ENCODE measurements around the gene ZBTB4.

The ZBTB4 gene

DNA sequence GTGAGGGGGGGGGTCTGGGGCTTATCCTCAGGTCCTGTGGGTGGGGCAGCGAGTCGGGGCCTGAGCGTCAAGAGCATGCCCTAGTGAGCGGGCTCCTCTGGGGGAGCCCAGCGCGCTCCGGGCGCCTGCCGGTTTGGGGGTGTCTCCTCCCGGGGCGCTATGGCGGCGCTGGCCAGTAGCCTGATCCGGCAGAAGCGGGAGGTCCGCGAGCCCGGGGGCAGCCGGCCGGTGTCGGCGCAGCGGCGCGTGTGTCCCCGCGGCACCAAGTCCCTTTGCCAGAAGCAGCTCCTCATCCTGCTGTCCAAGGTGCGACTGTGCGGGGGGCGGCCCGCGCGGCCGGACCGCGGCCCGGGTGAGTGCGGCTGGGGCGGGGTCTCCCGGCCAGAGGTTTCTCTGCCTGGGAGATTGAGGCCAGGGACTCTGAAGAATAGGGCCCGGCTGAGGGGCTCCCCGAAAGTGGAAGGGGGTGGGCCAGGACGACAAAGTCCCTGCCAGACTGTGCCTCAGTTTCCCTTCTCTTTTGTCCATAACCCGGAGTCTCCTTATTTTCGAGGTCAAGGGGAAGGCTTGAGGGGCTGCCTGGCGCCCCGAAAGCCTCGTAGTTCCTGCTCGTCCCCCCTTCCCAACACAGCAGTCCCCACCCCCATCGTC lies 39.8 kb downstream of the ZBTB4 start, which contains the start of gene FGF11:
Gene FGF11, plus strand, starts transcription at position 51 of the 651 bp plus-strand sequence. Its CDS starts 109 bp downstream, at position 160.
- no peak for DNase-seq

DNA sequence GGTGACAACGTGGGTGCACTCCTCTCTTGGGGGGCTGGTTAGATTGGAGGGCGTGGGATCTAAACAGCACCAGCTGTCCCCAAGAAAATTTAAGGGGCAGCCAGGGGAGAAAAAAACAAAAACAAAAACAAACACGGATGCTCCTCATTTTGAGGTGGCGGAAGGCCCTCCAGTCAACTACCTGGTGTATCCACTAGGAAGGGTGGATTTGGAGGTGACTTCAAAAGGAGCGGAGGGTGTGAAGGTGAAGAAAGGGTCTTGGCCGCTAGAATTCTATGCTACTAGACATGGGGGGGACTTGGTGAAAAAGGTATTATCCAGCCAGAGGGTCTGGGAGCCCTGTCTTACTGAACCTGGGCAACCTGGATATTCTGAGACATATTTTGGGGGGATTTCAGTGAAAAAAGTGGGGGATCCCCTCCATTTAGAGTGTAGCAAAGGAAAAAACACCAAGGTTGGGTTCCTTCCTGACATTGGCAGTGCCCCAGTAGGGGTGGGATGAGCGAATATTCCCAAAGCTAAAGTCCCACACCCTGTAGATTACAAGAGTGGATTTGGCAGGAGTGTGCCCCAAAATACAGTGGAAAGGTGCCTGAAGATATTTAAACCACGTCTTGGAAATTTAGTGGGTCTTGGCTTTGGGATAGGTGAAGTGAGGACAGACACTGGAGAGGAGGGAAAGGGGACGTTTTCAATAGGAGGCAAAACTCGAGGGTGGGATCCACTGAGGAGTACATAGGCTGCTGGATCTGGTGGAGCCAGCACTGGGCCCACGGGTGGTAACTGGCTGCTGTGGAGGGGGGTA lies 40.6 kb downstream of the ZBTB4 start:
- no peak for DNase-seq

GRCh38 chr17:7437950-7438614 lies 41.3 kb downstream of the ZBTB4 start:
- DNase-seq = peak; percentile 55 to 64

DNA sequence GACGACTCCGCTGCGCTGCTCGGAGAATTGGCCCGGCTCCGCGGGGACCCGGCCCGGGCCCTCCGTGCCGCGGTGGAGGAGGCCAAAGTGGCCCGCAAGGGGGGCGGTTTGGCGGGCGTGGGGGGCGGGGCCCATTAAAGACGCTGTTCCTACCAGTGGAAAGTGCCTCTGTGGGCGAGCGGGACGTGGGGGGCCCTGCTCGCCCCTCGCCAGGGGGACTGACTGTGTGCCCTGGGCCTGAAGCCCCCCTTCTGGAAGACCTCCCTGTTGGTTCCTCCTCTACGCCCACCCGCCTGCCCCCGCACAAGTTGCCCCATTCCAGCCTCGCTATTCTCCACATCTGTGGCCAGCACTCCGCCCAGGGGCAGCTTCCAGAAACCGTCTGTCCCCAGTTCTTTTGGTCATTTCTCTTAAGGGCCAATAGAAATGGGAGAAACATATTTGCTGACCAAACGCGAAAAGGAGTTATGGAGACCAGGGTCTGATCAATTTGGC lies 42.0 kb downstream of the ZBTB4 start:
- DNase-seq = no peak

- peak; percentile 74 to 78 for DNase-seq
These were observed 42.7 kb downstream of the ZBTB4 start for GRCh38 chr17:7436556-7437368.

GRCh38 chr17:7435676-7436555 lies 43.5 kb downstream of the ZBTB4 start:
- DNase-seq = peak; percentile 57 to 60

GRCh38 chr17:7432296-7432695 lies 47.1 kb downstream of the ZBTB4 start:
- no peak for DNase-seq

DNA sequence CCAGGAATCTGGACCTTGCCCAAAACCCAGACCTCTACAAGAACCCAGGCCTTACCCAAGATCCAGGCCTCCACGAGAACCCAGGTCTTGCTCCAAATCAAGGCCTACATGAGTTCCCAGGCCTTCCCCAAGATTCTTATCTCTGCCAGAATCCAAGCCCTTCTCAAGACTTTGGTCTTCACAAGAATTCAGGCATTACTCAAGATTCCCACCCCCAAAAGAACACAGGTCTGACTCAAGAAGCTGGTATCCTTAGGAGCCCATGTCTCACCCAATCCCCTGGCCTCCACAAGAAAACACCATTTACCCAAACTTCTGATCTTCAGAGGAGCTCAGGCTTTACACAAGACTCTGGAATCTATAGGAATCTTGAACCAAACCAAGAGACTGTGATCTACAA lies 48.2 kb downstream of the ZBTB4 start:
- DNase-seq = no peak

DNA sequence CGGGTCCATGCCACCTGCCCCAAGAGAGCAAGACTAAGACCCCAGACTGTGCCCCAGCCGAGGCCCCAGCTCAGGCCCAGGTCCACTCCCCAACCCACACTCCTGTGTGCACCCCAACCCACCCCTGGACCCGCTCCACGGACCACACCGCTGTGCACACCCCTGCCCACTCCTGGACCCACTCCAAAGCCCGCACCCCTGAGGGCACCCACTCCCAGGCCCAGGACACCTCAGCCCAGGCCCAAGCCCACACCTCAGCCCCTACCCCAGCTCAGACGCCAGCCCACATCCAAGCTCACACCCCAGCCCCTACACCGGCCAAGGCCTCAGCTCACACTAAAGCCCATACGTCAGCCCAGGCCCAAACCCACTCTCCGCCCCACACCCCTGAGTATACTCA lies 49.7 kb downstream of the ZBTB4 start:
- DNase-seq = no peak

- DNase-seq = no peak
These were observed 50.9 kb downstream of the ZBTB4 start, which contains the start of gene SPEM3 for GRCh38 chr17:7428557-7428956. Gene SPEM3 (plus strand): TSS chr17:7428857. CDS start chr17:7428903, 46 bp downstream.

DNA sequence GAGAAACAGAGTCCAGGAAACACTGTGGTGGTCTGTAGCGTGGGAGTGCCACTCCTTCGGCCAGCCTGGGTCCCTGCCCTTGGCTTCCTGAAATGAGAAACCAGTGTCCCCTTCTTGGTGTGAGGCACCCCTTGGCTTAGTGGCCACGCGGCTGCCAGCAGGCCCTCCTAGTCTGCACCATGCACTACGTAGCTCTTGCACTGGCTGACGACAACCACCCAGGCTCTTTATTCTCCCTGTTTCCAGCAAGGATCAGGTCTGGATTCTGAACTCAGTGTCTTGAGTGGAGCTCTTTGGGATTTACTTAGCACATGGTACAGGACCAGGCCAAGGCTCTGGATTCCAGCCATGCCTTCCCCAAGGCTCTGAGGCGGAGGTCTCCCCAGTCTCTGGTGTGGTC lies 51.9 kb downstream of the ZBTB4 start:
- no peak for DNase-seq

- DNase-seq = no peak
These were observed 52.4 kb downstream of the ZBTB4 start for GRCh38 chr17:7426896-7427489.

- no peak for DNase-seq
These were observed 53.1 kb downstream of the ZBTB4 start for GRCh38 chr17:7426203-7426863.

DNA sequence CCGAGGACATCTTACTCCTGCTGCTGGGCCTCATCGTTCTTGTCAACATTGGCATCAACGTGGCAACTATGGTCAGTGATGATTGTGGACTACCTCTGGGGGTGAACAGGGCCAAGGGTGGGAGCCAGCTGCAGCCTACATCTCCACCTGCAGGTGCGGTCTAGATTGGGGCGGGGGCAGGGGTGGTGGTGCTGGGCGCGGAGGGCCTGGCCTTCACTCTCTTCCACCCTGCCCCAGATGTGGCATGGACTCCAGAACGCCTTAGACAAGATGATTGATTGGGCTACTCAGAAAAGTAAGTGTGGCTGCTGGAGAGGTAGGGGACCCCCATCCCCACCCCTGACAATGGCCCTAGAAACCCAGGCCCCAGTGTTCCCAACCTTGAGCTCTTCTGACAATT lies 53.7 kb downstream of the ZBTB4 start:
- no peak for DNase-seq

- DNase-seq = no peak
These were observed 54.1 kb downstream of the ZBTB4 start, which contains the start of gene SPEM2 for GRCh38 chr17:7425316-7425715. Gene SPEM2 (plus strand): TSS chr17:7425616. CDS start chr17:7425689, 73 bp downstream.

- no peak for DNase-seq
These were observed 55.8 kb downstream of the ZBTB4 start for GRCh38 chr17:7423679-7424078.

DNA sequence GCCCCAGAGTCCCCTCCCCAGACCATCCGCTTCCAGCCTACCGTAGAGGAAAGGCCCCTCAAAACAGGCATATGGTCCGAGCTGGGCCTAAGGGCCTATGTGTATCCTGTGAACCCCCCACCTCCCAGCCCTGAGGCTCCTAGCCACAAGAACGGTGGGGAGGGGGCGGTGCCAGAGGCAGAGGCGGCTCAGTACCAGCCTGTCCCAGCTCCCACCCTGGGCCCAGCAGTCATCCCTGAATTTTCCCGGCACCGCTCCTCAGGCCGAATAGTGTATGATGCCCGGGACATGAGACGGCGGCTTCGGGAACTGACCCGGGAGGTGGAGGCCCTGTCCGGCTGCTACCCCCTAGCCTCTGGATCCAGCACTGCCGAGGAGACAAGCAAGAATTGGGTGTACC lies 58.2 kb downstream of the ZBTB4 start:
- no peak for DNase-seq

DNA sequence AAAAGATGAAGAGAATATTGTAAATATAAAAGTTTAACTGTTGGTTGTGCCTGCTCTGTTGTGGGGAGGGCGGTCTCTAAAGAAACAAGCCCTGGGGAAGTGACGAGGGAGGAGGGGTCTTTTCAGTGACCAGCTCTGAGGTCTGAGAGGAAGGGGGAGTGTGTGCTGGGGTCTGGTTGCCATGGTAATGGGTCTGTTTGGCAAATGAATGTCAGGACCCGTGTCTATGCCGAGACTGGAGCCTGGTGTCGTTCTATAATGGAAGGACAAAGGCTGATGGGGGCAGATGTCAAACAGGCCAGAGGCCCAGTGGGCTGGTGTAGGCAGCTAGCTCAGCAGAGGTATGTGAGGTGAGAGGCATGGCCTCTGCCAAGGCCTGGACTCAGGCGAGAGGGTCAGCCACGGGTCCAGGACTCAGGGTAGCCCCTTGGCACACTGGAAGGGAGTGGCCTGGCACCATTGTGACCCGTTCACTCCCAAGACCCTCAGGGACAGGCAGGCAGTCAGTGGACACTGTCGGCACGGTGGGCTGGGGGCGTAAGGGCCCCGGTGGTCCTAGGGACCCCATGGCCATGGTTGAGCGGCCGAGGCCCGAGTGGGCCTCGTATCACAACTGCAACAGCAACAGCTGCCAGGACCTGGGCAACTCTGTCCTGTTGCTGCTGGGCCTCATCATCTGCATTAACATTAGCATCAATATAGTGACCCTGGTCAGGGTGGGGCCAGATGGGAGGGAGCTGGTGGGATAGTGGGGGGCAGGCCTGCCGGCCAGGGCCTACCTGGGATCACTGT lies 59.4 kb downstream of the ZBTB4 start, which contains the start of gene SPEM1:
Gene SPEM1, plus strand, starts transcription at position 506 of the 792 bp plus-strand sequence. Its CDS starts 61 bp downstream, at position 567.
- no peak for DNase-seq

GRCh38 chr17:7418472-7419152 lies 60.8 kb downstream of the ZBTB4 start:
- no peak for DNase-seq
